ENCODE data around the gene PLXNA4.

PLXNA4 gene

DNA sequence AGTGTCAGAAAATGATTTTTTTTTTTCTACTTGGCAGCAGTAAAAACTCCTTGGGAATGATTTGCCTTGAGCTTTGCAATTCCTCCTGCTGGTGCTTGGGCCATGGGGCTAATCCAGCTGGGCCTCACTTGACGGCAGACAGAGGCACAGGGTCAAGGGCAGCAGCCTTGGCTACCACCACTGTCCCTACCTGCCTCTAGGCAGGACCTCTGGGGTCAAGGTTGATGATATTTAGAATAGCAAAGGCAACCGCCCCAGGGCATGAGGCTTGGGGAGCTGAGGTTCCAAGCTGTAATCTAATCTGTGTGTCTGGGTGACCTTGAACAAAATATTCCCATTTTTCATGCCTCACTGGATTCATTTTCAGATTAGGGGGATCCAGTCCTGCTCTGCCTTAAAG is 327.4 kb downstream of the PLXNA4 start:
- no peak for TF ChIP-seq CTCF (IDR thresholded peaks at IDR 0.05)

DNA sequence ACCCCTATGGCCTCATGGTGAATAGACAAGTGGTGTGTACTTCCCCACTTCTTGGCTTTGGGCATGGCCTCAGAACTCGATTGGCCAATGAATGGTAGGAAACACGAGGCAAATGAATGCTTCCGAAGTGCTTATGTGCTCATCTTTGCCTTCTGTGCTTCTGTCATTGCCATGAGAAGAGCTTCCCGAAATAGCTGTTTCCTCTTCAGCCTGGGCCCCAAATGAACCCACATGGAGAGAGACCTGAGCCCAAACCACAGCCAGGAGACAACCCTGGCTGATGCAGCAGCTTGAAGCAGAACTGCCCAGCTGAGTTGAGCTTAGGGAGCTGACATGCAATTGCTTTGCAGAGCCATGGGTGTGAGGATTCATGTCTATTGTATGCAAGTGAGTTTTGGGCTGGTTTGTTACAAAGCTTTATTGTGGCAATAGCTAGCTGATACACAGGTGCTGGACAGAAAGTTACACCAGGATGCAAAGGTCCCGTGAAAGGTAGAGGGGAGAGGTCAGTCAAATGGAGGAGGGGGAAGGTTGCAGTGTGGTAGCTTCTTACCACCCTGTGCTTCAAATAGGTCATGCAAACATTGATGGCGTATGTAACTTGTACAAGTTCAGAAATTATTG is 328.2 kb downstream of the PLXNA4 start:
- no peak for TF ChIP-seq CTCF (IDR thresholded peaks at IDR 0.05)

DNA sequence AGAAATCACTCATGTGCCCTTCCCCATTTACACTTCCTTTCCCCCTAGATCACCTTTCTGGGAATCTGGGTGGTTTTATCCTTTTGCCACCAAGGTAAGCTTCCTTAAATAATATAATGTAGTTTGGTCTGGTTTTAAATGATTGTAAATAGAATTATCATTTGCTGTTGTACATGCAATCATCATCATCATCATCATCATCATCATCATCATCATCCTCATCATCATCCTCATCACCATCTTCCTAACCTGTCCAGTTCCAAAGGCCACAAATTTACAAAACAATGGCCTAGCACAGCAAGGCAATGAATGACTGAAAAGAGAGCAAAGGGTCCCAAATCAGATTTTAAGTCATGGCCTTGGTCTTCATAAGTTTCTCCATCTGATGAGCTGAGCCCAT is 329.7 kb downstream of the PLXNA4 start:
- TF ChIP-seq CTCF (IDR thresholded peaks at IDR 0.05) = no peak

DNA sequence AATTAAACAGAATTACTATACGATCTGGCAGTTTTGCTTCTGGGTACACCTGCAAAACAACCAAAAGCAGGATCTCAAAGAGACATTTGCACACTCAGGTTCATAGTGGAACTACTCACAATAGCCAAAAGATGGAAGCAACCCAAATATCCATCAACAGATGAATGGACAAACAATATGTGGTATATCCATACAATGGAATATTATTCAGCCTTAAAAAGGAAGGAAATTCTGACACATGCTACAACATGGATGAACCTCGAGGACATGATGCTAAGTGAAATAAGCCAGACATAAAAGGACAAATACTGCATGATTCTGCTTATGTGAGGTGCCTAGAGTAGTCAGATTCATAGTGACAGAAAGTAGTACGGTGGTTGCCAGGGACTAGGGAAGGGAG is 330.7 kb downstream of the PLXNA4 start:
- TF ChIP-seq CTCF (IDR thresholded peaks at IDR 0.05) = no peak

GRCh38 chr7:132244903-132245480 is 331.3 kb downstream of the PLXNA4 start:
- no peak for TF ChIP-seq CTCF (IDR thresholded peaks at IDR 0.05)

- TF ChIP-seq CTCF (IDR thresholded peaks at IDR 0.05) = no peak
These were observed 332.8 kb downstream of the PLXNA4 start for GRCh38 chr7:132243463-132243862.

DNA sequence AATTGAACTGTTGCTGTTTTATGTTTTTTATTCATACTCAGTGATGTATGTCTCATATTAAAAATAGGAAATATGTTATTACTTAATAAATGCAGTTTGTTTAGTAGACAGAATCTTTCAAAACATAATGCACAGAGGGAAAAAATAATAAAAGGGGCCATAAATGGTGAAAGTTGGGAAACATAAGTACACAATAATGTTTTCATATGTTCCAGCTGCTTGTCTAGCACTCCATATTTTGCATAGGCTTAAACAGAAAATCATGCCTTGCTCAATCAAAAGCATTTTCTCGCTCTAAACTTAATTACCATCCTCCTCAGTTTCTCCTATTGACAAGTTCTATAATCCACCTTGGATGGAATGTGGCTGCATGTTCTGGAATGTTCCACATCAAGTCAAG is 333.2 kb downstream of the PLXNA4 start:
- TF ChIP-seq CTCF (IDR thresholded peaks at IDR 0.05) = no peak

Measured in LNCAP (cell line).